ENCODE data around the gene CNTFR.

CNTFR gene

DNA sequence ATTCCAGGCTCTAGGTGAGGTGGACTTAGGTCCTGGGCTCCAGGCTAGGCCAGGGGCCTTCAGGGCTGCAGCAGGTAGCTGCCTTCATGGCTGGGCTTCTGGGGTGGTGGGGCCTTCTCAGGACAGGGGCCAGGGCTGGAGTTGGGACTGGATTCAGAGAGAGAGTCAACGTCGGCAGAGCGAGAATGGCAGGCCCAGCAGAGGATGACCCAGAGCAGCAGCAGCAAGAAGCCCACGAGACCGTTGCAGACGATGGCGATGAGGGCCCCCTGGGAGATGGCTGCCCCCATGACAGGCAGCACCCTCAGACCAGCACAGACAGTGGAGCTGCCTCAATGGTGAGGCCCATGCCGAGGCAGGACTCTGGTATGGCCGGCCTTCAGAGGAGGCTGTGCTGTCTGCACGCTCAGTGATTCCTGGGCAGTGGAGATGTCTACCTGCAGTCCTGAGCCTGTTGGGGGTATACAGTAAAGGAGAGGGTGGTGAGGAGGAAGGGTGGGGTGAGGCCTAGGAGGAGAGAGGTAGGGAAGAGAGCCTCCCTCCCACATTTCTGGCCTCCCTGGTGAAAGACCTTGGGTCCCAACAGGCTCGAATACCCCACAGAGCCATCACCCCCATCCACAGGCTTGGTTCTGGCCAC, 68.0 kb downstream of the CNTFR start:
- no peak for DNase-seq

DNA sequence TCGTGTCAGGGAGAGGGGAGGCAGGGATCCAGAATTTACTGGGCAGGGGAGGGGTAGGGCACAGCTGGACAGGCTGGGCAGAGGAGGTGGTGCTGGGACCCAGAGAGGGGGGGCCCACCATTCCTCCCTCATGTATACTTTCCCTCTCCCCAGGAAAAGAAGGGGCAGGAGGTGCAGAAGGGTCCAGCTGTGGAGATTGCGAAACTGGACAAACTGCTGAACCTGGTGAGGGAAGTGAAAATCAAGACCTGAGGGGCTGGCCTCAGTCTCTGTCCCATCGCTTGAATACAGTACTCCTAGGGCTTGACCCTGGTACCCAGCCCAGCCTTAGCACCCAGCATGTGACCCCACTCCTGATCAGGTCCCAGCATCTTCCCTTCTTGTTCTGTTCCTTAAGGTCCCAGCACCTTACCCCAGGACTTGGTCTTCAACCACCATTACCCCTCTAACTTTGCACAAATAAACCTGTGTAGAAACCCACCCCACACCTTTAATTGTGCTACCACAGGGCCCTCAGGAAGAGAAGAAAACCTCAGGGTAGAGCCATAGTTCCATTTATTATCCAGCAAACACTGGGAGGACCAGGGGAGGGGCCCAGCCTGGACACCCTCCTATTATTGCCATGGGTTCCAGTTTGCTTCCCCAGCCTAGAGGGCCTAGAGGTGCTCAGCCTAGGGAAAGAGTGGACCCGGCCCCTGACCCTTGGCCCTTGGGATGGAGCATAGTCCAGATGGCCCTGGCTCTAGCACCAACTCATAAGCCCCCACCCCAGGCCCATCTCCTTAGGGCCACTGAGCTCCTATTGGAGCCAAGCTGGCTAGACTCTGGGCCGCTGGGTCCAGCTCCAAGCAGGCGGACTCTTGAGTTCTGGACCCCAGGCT, 68.8 kb downstream of the CNTFR start:
- DNase-seq = no peak

DNA sequence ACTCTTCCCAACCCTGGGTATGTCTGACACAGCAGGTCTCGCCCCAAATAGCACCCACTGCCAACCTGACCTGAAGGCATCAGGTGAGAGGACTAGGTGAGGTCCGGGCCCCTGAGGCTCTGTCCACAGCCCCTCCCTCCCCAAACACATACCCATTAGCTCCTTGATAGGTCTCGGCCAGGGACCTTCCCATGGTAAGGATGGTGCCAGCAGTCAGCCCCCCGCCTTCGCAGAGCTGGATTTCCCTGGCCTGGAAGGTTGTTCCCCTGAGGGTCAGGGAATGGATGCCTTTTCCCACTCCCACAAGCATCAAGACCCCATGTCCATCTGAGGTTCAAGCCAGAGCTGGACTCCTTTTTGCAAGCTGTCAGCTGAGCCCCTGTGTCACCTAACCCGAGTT, 69.4 kb downstream of the CNTFR start:
- DNase-seq = no peak

DNA sequence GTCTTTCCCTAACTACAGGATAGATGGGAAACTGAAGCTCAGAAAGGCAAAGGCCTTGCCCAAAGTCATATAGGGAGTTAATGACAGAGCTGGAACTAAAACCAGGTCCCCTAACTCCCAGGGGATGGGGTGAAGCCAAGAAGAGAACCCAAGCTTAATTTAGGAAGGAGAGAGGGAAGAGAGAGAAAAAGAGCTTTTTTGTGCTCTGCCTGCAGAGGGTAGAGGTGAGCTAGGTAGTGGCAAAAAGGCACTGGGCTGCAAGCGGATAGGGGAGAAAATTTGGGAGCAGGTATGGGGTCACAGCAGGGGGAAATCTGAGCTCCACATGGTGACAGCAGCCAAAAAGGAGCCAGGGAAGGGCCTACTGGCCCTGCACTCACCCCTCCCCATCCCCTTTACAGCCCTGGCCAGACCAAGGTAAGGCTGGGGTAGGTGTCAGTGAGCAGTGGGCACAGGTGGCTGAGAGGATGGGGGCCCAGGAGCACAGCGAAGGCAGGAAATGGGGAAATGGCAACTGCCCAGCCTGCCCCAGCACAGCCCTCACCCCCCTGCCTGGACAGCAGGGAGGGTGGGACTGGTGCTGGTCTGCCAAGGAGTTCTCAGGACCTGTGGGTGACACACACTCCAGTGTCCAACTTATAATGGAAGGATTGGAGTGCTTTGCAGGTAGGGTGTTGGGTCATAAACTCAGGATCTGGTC, 70.1 kb downstream of the CNTFR start:
- no peak for DNase-seq

DNA sequence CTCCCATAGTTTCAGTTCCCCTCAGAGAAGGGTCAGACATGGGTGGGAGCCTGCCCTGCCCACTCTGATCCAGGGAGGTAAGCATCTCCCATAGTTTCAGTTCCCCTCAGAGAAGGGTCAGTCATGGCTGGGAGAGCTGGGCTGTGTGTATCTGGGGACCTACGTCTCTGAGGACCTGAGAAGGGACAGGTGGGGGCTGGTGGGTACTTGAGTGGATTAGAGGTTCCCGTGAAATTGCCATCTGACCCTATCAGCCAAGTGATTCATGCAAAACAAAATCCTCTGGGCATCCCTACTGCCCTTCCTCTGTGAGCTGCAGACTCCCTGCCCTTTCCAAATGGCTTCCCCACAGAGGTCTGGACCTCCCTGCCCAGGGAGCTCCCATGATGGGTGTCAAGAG, 70.6 kb downstream of the CNTFR start:
- no peak for DNase-seq

DNA sequence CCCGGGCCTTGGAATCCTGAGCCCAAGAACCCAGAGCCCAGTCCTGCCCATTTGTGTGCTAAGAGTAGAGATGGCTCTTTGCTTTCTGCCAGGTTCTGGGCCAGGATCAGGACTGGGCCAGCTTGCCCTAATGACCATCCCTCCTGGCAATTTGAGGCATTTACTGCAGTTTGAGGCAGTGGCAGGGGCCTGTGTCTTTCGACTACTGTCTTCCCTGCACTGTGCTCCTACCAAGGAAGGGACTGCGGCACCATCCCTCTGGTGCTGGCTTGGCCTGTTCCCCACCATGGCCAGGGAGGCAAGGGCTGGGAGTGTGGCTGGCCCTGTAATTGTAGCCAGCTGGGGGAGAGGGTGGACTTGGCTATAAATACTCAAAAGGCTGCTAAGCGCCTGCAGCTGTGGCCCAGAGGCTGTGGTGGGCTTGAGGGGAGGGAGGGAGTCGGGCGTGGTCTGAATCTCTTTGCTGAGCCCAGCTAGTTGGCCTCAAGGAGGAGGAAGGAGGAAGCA, 71.4 kb downstream of the CNTFR start:
- DNase-seq = no peak

DNA sequence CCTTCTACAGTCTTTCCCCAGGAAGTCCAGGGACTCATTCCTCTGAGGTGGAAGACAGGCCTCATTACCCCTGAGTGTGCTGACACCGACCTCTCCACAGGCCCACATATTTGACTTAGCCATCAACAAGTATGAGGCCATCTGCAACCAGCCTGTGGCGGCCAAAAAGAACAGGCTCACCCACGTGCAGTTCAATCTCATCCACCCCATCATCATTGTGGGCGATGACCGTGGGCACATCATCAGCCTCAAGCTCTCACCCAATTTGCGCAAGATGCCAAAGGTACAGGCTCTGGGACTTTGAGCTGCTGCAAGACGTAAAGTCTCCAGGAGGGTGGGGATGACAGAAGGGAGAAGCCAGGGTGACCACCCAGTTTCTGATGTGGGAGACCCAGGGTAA, 72.3 kb downstream of the CNTFR start:
- no peak for DNase-seq

DNA sequence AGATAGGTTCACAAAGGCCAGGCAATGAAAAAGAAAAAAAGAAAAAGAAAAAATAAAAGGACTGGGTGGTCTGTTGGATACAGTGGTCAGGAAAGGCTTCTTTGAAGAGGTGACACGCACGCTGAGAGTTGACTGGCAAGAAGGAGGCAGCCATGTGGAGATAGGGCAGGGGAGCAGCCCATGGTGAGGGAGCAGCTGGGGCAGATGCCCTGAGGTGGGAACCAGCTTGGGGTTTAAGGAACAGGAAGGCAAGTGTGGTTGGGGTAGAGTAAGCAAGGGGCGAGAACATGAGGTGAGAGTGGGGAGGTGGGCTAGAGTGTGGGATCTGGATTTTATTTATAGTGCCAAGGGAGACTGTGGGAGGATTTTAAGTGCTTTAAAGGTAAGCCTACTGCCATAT, 73.6 kb downstream of the CNTFR start:
- no peak for DNase-seq

DNA sequence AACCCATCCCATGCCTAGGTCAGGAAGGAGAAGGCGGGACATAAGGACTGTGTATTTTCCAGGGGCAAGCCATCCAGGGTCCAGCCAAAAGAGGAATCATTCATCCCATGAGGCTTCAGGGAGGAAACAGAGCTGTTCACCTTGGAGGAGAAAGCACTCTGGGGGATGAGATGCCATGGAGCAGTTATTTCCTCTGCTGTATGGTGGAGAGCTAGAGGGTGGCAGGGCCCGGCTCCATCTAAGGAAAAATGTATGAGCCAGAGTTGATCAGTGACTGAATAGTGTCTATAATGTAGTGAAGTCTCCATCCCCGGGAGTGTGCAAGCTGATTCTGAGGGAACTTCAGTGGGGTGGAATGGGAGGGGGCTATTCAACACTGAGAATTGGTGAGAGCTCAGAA, 74.7 kb downstream of the CNTFR start:
- DNase-seq = no peak

DNA sequence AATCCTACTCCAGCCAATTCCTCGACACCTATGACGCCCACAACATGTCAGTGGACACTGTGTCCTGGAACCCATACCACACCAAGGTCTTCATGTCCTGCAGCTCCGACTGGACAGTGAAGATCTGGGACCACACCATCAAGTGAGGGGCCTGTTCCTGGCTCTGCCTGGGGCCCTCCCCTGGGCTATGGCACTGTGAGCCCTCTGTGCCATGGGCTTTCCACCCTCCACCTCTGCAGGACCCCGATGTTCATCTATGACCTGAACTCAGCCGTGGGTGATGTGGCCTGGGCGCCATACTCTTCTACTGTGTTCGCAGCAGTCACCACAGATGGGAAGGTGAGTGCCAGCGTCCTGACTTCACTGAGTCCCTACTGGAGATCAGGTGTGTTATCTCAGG, 75.1 kb downstream of the CNTFR start:
- no peak for DNase-seq

DNA sequence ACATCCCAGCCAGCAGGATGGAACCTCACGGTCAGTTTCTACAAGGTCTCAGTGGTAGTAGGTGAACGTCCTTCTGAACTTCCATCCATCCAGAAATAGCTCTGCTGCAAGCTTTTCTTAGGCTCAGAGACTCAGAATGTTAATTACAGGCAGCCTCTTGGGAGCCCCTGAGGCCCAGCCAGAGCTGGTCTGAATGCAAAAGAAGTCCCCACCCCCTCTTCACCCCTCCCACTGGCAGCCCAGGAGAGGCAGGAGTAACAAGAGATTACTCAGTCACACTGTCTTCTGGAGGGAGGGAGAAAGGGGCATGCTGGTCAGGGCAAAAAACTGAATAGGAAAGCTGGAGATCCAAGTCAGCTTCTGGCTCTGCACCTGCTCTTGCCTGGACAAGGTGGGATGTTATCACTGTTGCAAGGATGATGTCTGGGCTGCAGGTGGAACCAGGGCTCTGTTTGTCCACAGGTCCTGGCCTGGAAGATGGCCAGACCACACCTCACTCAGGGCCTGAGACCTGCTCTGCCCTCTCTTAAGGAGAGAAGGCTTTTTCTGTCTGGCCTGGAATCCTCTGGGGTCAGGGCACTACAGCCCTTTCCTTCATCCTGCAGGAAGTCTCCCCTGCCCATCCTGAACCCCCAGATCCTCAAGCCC, 75.8 kb downstream of the CNTFR start:
- no peak for DNase-seq

DNA sequence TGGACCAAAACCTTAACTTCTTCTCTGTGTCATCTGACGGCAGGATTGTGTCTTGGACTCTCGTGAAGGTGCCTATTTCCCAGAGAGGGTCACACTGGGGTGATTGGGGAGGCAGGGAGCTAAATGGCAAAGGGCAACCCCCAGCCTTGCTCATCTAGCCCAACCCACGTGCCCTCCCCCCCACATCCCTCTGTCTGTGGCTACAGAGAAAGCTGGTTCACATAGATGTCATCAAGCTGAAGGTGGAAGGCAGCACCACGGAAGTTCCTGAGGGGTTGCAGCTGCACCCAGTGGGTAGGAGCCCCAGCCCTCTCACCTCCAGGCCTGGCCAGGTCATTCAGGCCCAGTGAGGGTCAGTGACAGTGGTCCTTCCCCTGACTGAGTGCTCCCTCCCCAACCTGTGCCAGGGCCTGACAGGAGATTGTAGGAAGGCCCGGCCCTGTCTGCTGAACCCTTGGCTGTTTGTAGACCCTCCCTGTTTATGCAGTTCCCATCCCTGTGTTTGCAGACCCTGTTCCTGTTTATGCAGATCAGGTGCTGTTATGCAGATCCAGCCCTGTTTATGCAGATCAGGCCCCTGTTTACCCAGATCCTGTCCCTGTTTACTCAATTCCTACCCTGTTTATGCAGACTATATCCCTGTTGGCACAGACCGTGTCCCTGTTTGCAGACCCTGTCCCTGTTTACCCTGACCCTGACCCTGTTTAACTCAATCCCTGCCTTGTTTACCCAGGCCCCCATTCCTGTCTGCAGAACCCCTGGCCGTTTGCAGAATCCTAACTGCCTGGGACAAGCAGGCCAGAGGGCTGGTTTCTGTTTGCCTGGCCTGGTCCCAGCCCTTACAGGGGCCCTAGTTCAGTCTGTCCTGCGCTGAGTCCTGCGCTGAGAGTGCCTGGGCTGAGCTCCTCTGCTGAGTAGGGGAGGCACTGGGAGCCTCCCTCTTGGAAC, 77.1 kb downstream of the CNTFR start:
- no peak for DNase-seq

DNA sequence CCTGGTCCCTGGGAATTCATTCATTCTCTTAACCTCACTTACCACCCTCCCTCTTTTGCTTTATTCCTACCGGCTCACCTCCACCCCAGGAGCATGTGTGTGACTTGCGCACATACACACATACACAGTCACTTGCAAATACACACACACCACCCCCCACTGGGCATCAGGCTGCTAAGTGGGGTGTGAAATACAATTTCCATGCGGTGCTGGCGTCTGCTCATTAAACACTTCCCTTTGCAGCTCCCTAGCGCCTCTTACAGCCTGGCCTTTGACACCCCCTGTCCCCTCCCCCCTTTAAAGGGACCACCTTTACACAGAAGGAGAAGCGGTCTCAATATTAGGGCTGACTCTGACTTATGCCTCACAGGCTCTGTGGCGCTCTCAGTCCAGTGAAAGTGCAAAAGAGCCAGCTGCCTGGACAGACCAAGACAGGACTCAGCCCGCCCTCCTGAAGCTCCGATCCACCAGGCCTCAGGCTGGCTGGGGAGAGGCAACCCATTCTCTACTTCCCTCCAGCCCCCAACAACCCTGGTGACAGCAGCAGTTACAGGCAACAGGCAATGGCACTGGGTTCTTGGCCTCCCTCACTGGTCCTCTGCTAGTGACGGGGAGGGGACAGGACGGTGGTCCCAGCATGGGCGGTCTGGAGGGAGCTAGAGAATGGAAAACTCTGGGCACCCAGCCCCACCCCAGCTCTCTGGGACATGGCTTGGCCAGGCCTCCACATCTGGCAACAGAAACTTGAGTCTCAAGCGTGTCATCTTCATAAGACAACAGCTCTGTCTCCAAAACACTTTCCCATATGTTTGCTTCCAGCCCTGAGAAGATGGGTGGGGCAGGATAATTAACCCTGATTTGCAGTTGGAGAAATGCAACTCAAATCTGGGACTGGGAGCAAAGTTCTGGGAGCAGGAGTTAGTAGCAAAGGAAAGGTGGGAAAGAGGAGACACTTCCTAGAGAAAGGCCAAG, 78.7 kb downstream of the CNTFR start:
- DNase-seq = no peak

DNA sequence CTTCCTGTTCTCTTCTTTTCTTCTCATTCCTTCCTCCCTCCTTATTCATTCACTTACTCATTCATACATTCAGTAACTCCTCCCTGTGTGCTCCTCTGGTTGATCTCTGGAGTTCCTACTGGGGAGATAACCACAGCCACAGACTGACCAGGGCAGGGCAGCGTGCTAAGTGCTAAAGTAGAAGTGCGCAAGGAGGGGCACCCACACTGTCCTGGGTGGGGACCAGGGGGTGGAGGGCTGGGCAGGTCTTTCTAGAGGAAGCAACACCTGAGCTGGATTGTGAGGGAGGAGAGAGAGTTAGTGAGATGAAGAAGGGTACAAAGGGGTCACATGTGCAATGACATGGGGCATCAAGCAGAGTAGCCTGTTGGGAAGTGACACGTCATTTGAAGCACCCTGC, 80.6 kb downstream of the CNTFR start:
- no peak for DNase-seq

DNA sequence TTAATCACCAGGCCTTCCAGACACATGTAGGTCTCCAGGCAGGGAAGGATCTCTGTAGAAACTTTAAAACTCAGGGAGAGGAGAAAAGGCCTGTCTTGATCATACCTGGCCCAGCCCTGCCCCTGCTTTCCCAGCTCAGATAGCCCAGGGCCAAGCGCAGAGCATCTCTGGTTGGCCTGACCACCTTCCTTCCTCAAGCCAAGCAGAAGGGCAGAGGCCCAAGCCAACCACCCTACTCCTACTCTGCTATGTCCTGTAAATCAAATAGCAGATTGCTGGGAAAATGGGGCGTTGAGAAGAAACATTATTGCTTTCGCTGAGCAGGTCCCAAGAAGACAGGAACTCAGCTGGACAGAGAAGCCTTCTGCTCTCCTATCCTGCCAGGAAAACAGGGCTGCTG, 81.1 kb downstream of the CNTFR start:
- no peak for DNase-seq

DNA sequence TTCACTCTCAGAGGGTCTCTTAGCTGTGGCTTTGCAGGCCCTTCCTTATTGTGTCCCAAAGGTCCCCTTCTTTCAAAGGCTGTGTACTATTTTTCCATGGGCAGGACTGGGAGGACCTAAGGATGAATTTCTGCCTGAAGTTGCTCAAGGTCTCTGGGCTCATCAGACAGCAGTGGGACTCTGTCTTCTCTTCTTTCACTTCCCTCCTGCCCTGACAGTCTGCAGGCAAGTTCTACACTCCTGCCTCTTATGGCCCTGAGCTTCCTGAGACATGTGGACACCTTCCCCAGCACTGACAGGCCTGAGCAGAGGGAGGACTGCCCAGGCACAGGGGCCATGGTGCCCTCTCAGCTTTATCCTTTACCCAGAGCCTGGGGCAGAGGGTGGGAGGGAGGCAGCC, 81.6 kb downstream of the CNTFR start:
- DNase-seq = no peak

DNA sequence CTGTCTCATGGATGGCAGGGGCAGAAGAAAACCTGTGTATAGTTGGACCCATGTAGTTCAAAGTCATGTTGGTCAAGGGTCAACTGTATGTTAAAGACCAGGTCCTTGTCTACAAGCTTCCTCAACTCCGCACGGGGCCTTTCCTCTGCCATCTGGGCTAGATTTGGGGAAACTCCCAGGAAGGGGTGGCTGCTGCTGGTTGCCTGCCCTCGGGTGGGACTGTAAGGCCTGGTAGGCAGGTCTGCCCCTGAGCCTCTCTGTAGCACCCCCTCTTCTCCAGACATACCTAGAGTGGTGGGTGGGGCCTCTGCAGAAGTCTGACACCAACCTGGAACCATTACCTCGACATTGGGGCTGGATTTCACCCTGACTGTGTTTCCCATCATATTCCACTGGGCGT, 82.0 kb downstream of the CNTFR start:
- no peak for DNase-seq

DNA sequence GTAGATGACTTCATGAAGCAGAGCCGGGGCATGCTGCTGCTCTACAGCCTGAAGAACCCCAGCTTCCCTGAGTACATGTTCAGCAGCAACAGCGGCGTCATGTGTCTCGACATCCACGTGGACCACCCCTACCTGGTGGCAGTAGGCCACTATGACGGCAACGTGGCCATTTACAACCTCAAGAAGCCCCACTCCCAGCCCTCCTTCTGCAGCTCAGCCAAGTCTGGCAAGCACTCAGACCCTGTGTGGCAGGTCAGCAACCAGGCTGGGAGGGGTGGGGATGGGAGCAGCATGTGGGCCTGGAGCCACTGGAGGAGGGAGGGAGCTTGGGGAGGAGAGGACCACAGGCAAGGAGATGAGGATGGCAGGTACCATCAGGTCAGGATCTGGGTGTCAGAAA, 82.9 kb downstream of the CNTFR start:
- DNase-seq = no peak

DNA sequence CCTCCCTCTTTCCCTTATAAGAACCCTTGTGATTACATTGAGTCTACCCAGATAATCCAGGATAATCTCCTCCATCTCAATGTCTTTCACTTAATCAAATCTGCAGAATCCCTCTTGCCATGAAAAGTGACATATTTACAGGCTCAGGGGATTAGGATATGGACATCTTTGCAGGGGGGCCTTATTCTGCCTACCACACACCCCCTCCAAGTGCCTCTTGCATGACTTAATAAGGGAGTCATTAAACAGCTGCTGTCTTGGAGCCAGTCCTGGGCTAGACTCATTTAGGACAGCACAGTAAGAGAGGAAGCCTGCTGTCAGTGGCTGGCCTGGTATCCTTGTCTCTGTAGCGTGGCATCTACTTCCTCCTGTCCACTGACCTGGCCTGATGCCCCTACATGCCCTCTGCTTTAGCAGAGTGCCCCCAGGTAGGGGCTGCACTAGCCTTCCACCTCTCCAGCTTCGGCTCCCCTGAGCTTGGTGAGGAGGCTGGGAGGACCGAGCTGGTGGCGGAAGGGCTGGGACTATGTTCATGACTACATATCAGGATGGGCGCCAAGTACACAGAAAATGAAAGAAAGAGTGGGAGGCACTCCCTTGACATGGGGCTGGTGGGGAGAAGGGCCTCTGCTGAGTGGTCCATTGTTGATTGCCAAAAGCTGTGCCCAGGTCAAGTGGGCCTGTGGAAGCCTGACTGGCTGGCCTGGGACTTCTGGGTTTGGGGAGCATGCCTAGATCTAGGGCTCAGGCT, 84.0 kb downstream of the CNTFR start:
- DNase-seq = no peak

DNA sequence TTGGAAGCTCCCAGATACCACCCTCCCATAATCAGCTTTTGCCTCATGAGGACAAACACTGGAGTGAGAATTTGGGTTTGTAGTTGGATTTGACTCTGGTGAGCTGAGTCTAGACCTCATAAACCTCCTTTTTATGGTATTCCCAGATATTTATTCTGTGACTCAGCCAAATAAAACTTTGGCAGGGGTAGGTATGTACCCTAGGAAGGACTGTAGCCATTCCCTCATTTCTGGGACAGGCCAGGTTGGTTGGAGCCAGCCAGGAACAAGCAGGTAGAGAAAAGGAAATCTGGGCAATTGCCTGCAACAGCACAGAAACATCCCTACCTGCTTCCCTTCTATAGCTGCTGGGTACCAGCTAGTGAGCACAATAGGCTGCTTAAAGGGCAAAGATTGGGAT, 86.1 kb downstream of the CNTFR start:
- no peak for DNase-seq
